Measurements from ENCODE around the gene FOXJ3.

FOXJ3 gene

DNA sequence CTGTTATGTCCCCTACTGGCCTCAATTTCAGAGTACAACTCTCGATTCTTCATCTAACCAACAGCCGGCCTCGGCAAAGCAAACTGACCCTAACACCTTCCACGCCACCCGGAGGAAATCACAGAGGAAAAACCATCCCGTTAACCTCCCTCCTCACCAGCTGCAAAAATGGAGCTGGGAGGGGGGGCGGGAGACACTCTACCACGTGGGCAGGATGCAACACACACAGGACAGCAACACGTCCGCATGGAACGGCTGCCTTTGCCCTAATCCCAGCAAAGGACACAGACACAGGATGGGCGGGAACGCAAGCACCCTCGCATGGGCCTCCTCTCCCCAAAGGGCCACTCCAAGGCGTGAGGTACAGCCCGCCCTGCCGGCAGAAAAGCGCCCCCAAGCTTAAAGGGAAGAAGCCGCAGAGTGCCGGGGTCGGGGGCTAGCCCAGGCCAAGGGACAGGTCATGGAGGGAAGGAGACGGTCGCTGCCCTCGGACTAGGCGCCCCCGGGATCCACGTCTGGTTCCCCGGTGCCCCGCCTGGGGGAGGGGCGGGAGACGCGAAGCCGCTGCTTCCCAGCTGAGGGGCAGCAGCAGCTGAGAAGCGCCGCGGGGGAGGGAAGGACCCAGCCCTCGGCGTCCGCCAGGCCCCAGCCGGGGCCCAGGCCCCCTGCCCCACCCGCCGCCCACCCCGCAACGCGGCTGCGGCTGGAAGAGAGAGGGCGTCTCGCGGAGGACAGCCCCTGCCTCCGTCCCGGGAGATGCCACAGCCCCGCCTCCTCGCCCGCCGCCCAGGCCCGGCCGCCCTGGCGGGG, 590 bp downstream of the FOXJ3 start:
- DNase-seq (ENCODE audit: low read depth) = peak; percentile 48

DNA sequence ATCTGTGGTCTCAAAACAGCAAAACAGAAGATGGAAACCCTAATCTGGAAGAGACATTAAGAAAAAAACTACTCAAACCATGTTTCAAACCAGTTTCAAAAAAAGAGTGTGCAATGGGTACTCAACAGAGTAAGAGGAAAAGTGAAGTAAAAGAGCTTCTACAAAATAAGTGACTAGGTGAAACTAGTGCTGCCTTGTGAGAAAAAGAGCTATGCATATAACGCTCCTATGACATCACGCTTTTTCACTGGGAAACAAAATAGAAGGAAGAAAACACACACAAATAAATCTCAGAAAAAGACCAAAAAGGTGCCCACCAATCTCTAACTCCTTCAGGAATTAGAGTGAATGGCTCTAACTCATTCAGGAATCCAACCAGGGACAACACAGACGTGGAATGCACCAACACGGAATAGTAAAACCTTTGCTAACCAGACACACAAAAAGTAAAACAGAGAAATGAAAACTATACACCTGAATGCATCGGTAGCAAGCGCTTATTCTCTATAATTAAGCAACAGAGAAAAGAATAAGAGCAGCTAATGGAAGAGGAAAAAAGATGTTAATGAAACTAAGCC, 1.3 kb downstream of the FOXJ3 start:
- no peak for DNase-seq (ENCODE audit: low read depth)

DNA sequence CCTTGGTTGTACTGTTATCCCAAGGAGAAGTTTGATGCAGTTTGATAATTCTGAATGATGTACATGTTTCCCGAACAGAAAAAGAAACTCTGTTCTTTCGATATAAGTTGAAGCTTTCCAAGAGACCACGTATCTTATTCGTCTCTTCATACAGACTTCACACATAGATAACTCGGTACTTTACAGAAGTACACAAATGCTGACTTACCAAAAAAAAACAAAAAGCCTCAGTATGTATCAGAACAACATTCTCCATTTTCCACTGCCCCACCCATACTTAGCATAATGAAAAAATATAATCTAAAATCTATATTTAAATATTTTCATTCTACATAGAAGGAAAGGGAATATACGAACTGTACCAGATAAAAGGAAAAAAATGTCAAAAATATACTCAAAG, 2.2 kb downstream of the FOXJ3 start:
- no peak for DNase-seq (ENCODE audit: low read depth)

DNA sequence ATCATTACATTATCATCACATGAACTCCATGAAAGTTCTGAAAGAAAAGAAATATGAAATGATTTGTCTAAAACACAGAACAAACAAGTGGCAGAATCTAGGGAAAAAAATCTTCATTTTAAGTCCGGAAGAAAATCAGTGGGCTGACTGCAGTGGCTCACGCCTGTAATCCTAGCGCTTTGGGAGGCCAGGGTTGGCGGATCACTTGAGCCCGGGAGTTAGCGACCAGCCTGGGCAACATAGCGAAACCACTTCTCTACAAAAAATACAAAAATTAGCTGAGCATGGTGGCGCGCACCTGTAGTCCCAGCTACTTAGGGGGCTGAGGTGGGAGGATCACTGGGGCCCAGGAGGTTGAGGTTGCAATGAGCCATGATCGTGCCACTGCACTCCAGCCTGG, 4.8 kb downstream of the FOXJ3 start:
- no peak for DNase-seq (ENCODE audit: low read depth)

DNA sequence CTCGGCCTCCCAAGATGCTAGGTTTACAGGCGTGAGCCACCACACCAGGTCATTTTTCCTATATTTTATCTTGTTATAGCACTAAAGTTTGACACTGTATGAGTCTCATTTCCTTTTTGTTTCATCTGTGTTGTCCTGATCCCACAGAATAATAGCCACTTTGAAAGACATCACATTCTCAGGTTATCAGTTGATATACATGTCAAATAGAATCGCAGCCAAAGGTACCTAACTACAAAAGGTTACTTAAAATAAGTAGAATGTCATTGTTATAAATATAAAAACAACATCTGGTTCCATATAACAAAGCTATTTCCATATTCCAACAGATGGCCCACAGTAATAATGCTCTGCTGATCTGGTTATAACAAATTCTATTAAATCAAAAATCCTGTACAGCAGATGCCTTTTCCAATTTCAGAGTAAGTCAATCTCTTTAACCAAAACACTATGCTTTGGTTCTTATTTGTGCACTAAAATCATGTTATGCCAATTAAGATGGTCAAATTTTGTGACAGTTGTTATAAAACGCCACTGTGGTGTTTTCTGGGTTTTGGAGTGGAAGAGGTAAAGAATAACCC, 6.0 kb downstream of the FOXJ3 start:
- no peak for DNase-seq (ENCODE audit: low read depth)

DNA sequence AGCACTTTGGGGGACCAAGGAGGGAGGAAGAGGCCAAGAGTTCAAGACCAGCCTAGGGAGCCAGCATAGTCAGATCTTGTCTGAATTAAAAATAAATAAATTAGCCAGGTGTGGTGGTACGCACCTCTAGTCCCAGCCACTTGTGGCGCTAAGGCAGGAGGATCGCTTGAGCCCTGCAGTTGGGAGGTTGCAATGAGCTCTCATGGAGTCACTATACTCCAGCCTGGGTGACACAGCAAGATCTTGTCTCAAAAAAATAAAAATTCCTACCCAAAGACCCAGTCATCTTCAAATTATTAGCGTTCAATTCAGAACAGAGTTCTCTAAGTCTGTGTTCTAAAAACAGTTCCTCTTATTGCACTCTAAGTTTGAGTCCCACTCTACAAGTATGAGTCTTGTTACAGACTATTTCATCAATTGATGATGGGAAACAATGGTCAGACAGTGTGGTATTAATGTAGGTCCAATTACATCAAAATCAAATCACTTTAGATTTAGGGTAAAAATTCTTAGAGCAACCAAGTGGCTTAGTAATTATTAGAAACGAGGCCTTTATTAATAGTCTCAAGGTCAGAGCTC, 6.9 kb downstream of the FOXJ3 start:
- no peak for DNase-seq (ENCODE audit: low read depth)

DNA sequence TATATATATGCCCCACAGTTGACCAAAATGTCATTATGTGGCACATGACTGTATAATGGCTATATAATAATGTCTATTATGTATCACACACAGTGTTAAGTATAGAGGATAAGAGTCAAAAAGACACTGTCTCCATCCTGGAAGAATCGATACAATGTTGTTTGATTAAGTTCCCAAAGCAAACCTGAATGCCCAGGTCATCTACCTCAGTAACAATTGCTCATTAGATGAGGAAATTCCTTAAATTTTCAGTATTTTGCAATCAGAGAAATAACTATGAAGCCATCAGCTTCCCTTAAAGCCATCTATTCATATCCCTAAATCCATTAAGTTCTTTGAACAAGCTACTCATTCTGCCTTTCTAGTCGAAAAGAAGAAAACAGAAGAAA, 10.0 kb downstream of the FOXJ3 start:
- DNase-seq (ENCODE audit: low read depth) = no peak

DNA sequence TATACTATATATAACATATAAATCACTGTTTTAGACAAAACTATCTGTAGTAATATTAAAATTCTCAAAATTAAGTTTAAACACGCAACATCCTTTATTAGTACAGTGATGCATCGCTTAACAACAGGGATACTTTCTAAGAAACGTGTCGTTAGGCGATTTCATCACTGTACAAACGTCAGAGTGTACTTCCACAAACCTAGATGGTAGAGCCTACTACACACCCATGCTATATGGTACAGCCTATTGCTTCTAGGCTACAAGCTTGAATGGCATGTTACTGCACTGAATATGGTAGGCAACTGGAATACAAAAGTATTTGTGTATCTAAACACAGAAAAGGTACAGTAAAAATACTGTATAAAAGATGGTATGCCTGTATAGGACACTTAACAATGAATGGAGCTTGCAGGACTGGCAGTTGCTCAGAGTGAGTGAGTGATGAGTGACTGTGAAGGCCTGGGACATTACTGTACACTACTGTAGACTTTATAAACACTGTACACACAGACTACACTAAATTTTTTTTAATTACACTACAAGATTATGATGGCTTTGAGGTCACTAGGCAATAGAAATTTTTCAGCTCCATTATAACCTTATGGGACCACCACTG, 10.5 kb downstream of the FOXJ3 start:
- no peak for DNase-seq (ENCODE audit: low read depth)

DNA sequence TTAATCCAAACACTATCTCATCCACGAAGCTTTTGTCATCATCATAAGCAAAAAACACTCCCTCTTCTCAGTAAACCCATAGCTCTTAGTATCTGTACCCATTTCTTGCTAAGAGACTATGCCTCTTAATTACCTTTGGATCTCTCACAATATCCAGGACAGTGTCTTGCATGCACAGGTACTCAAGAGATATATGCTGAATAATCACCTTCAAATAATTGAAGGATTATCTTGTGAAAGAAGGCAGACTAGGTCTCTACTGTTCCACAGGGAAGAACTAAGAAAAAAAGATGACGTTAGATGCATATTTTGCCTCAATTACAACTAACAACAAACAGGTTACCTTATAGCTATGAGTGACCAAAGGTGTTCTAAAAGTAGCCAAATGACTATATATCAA, 11.5 kb downstream of the FOXJ3 start:
- DNase-seq (ENCODE audit: low read depth) = no peak

- no peak for DNase-seq (ENCODE audit: low read depth)
Observed at GRCh38 chr1:42322577-42322976, 12.5 kb downstream of the FOXJ3 start.

GRCh38 chr1:42321731-42322130, 13.3 kb downstream of the FOXJ3 start:
- no peak for DNase-seq (ENCODE audit: low read depth)

- no peak for DNase-seq (ENCODE audit: low read depth)
Observed at GRCh38 chr1:42320708-42321107, 14.3 kb downstream of the FOXJ3 start.

- DNase-seq (ENCODE audit: low read depth) = no peak
Observed at GRCh38 chr1:42319871-42320484, 15.1 kb downstream of the FOXJ3 start.

DNA sequence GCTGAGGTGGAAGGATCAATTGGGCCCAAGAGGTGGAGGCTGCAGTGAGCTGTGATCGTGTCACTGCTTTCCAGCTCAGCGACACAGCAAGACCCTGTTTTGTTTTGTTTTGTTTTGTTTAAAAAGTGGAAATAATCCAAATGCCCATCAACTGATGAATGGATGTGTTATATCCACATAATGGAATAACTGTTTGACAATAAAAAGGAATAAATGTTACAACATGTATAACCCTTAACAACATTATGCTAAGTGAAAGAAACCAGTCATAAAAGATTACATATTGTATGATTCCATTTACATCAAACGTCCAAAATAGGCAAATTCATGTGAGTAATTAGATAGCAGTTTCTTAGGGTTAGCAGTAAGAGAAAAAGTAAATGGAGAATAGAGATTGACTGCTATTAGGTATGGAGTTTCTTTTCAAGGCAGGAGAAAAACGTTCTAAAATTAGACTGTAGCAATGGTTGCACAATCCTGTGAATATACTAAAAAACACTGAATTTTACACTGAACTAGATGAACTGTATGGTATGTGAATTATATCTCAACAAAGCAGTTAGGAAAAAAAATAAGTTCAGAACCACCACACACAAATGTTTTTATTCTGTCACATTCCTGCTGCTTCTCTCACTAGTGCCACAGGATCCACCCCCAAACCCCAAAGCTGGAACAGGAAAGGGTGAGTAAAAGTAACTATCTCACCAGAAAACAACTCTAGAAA, 15.7 kb downstream of the FOXJ3 start:
- no peak for DNase-seq (ENCODE audit: low read depth)

- no peak for DNase-seq (ENCODE audit: low read depth)
Observed at GRCh38 chr1:42318601-42319000, 16.4 kb downstream of the FOXJ3 start.

- DNase-seq (ENCODE audit: low read depth) = no peak
Observed at GRCh38 chr1:42317308-42317707, 17.7 kb downstream of the FOXJ3 start.

DNA sequence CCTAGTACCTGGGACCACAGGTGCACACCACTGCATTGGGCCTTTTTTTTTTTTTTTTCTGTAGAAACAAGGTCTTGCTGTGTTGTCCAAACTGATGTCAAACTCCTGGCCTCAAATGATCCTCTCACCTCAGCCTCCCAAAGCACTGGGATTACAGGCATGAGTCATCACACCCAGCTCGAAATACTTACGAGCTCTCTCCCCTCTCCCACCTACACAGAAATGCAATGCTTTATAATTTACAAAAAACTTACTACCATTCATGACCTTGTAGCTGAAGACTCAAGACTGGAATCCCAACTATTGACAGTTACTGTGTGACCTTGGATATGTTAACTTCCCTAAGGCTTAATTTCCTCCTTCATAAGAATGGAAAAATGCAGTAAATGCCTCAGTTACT, 18.7 kb downstream of the FOXJ3 start:
- DNase-seq (ENCODE audit: low read depth) = no peak

GRCh38 chr1:42315500-42315899, 19.5 kb downstream of the FOXJ3 start:
- DNase-seq (ENCODE audit: low read depth) = no peak

- no peak for DNase-seq (ENCODE audit: low read depth)
Observed at GRCh38 chr1:42313970-42314369, 21.1 kb downstream of the FOXJ3 start.

- no peak for DNase-seq (ENCODE audit: low read depth)
Observed at GRCh38 chr1:42312576-42313212, 22.3 kb downstream of the FOXJ3 start.

DNA sequence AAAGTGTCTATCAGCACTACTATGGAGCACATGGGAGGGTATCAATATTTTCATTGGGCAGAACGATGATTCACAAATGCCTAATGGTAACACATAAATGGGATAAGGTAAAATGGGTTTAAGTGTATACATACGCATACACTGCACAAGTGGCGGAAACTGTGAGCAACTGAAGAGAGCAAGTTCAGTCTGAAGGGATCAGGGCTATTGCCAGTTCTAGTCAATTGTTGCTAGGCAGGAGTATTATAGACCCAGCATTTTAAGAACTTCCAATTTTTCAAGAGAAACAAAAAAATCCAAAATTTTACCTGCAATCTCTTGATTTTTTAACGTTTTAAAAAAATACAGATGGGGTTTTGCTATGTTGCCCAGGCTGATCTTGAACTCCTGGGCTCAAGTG, 23.1 kb downstream of the FOXJ3 start:
- DNase-seq (ENCODE audit: low read depth) = no peak
